AG04450 (cell line): ENCODE results near the gene SIRT7. TPM values are rescaled to one million over a fixed set of nuclear protein-coding genes. Genes with fewer than 3 reads are reported as not detected.

Experiments
- CTCF ChIA-PET: fragments of 300-600, 350-600 bp; formaldehyde crosslinking; extraction: SDS; loops from one replicate; lab custom pipeline; 2022; ENCODE audit warnings: antibody characterized with exemption, inconsistent platforms; lab: Charles Lee
- POLR2A ChIA-PET: fragments of 350-600 bp; formaldehyde crosslinking; extraction: SDS; loops from one replicate; lab custom pipeline; 2021; ENCODE audit warnings: antibody characterized with exemption, inconsistent platforms; lab: Yijun Ruan, JAX
- DNase-seq: peaks from one replicate; pipeline ENCODE4 v3.0.0-alpha.2; 2011; ENCODE audit warnings: low read depth, low spot score
- H3K27ac ChIP-seq: one replicate; pipeline ENCODE4 v1.5.1; 2012; ENCODE audit warnings: low read depth, low read length, control low read depth
- H3K27me3 ChIP-seq: one replicate; pipeline ENCODE4 v1.6.0; 2012; ENCODE audit warnings: low read length; ENCODE audit not compliant: control insufficient read depth, insufficient read depth
- H3K4me3 ChIP-seq: 2 replicates; pipeline ENCODE4 v1.5.1; 2011; ENCODE audit warnings: mild to moderate bottlenecking, low read depth, low read length, control low read depth
- H3K9me3 ChIP-seq: 2 replicates; pipeline ENCODE4 v1.5.1; 2012; ENCODE audit warnings: low read length; ENCODE audit not compliant: control insufficient read depth, insufficient read depth
- CTCF ChIP-seq: IDR thresholded peaks from 2 replicates; pipeline ENCODE4 v1.5.1; 2011; ENCODE audit warnings: low read depth, low read length, control low read depth, inconsistent platforms
- polyA plus RNA-seq: library from polyadenylated mRNA; depleted of rRNA; stranded (reverse); fragments of >200 nt; gene quantifications from 2 replicates; pipeline ENCODE4 v1.2.3, GENCODE V29; 2011

The SIRT7 gene
- polyA plus RNA-seq, 1 experiment, result 4.3 TPM

- CTCF ChIA-PET, result interaction anchor here (1.2 kb wide), 1 partner anchor 13 kb away, joined by 4 read pairs; no protein-coding TSS in a partner anchor
- TF ChIP-seq CTCF, result no peak
- H3K27me3 ChIP-seq, result no peaks in the 10 kb centered on the region
- no peak for DNase-seq
- peaks cover 4% of the 10 kb centered on the region; the same call in 1 of the 2 replicates for H3K9me3 ChIP-seq
- no peak overlapping the region for H3K27ac ChIP-seq
- H3K4me3 ChIP-seq, result peak overlapping the region; percentile 74
- POLR2A ChIA-PET, result interaction anchor here (1.4 kb wide), 1 partner anchor 18 kb away, joined by 4 read pairs; the partner anchor contains the start of gene MAFG
These were observed 7.8 kb downstream of the SIRT7 start for GRCh38 chr17:81909966-81910839.

DNA sequence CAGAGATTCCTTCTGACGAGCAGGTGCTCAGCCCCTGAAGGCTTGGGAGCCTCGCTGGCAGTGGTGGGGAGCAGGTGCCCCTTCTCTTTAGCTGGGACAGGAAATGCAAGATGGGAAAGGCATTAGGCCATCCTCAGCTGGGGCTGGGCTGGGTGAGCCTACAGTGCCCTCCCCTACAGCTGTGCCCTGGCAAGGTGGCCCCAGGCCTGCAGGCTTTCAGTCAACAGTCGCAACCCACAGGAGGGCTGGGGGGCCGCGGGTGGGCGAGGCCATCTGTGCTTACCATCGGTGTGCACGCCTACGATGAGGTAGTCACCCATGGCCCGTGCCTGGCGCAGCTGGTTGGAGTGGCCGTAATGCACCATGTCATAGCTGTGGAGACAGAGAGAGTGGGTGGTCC lies 8.7 kb downstream of the SIRT7 start:
- TF ChIP-seq CTCF, result no peak
- H3K27ac ChIP-seq, result no peak overlapping the region
- peaks cover 4% of the 10 kb centered on the region; the same call in 1 of the 2 replicates for H3K9me3 ChIP-seq
- ChIA-PET CTCF (interaction anchor here (1.2 kb wide), 1 partner anchor 14 kb away, joined by 4 read pairs; no protein-coding TSS in a partner anchor), POLR2A (no interaction called here)
- no peaks in the 10 kb centered on the region for H3K27me3 ChIP-seq
- no peak overlapping the region for H3K4me3 ChIP-seq
- DNase-seq, result no peak

DNA sequence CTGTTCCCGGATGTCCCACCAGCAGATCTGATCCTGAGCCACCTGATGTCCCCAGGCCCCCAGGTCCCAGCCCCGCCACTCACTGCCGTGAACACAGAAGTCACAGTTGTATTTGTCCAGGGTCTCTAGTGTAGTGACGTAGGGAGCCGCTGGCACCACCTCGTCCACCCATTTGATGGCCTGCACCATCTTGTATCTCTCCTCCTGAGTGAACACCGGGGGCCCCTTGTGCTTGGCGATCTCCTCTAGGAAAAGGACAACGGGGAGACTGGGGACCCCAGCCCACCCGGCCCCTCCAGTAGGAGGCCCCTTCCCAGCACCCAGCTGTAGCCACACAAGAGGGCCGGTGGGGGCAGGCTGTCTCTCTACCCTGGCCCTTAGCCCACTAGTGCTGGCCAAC lies 9.2 kb downstream of the SIRT7 start:
- POLR2A ChIA-PET, result no interaction called here
- CTCF ChIA-PET, result no interaction called here

GRCh38 chr17:81907219-81908145 lies 10.5 kb downstream of the SIRT7 start:
- H3K9me3 ChIP-seq, result peaks cover 4% of the 10 kb centered on the region; the same call in 1 of the 2 replicates
- no peak overlapping the region for H3K27ac ChIP-seq
- 0 out of 2 replicates have a peak, but pooled peaks have one; percentile 7 for TF ChIP-seq CTCF
- no peak overlapping the region for H3K4me3 ChIP-seq
- no peaks in the 10 kb centered on the region for H3K27me3 ChIP-seq
- CTCF ChIA-PET, result no interaction called here
- no peak for DNase-seq
- POLR2A ChIA-PET, result no interaction called here

More for the DNA sequence above, 9.2 kb downstream of the SIRT7 start:
- no peak for DNase-seq
- H3K27me3 ChIP-seq, result no peaks in the 10 kb centered on the region
- H3K27ac ChIP-seq, result no peak overlapping the region
- peaks cover 4% of the 10 kb centered on the region; the same call in 1 of the 2 replicates for H3K9me3 ChIP-seq
- no peak overlapping the region for H3K4me3 ChIP-seq
- TF ChIP-seq CTCF, result no peak
